K562 (cell line): ENCODE data around the gene PKDREJ. TPM values are rescaled to one million over a fixed set of nuclear protein-coding genes. Genes with fewer than 3 reads are reported as not detected.

Source experiments
- ATAC-seq: fragments of 200-7000 bp; cut with Tn5 transposase; 3 replicates; pipeline ENCODE4 v1.9.1; 2020; ENCODE audit warnings: moderate library complexity
- BruUV-seq: library from RNA; stranded (reverse); fragments of 400-500 nt; replicated peaks from 2 replicates; lab custom pipeline; 2021; lab: Mats Ljungman, UMichigan
- CTCF ChIA-PET: fragments of 300-600 bp; formaldehyde crosslinking; extraction: SDS; loops from one replicate; lab custom pipeline; 2021; ENCODE audit warnings: low intra/inter-chr PET ratio; lab: Yijun Ruan, JAX
- POLR2A ChIA-PET: fragments of 300-600, 350-650 bp; sonication (Branson Sonifier 250); formaldehyde crosslinking; extraction: SDS; loops from one replicate; lab custom pipeline; 2021; ENCODE audit warnings: antibody characterized with exemption, inconsistent platforms; lab: Yijun Ruan, JAX
- DNase-seq, 4 experiments: peaks; one replicate each; pipeline versions ENCODE4 v3.0.0 to v3.0.0-alpha.2; 2011 to 2018; ENCODE audit warnings: low spot score in 3 of 4, mixed read lengths in 3 of 4; ENCODE audit errors: extremely low read depth in 1 of 4
- FAIRE-seq: peaks from 2 replicates; lab custom pipeline; 2011; peaks lifted over from hg19 to GRCh38; lab: Jason Lieb, UNC
- H2AFZ ChIP-seq: 2 replicates; pipeline ENCODE4 v1.6.0; 2011; ENCODE audit warnings: low read depth, low read length, control low read depth, inconsistent platforms
- H3K27ac ChIP-seq: fragments of 200-600 bp; 3 replicates; pipeline ENCODE4 v1.8.0; 2011; ENCODE audit warnings: low read depth, mild to moderate bottlenecking, control low read depth, inconsistent platforms, low read length, moderate library complexity, mixed read lengths; ENCODE audit errors: extremely low read depth
- H3K27me3 ChIP-seq, 2 experiments: fragments of 300-600 bp in 1 of 2; 2 replicates in 1 of 2; 3 replicates in 1 of 2; pipeline versions ENCODE4 v1.6.0 to v1.8.0; 2011; ENCODE audit warnings: inconsistent platforms in 2 of 2, low read length in 2 of 2, mild to moderate bottlenecking in 1 of 2, mixed read lengths in 1 of 2, moderate library complexity in 1 of 2; ENCODE audit not compliant: control insufficient read depth in 2 of 2, insufficient read depth in 2 of 2
- H3K36me3 ChIP-seq: fragments of 300-600 bp; 3 replicates; pipeline ENCODE4 v1.8.0; 2011; ENCODE audit warnings: mild to moderate bottlenecking, low read length, inconsistent platforms; ENCODE audit not compliant: control insufficient read depth, insufficient read depth
- H3K4me1 ChIP-seq, 2 experiments: fragments of 200-600 bp in 1 of 2; replicated peaks in 1 of 2; 2 replicates in 1 of 2; 3 replicates in 1 of 2; pipeline versions ENCODE4 v1.5.1 to v1.8.0; 2011; ENCODE audit warnings: inconsistent platforms in 2 of 2, low read length in 2 of 2, mild to moderate bottlenecking in 1 of 2, mixed read lengths in 1 of 2, moderate library complexity in 1 of 2; ENCODE audit not compliant: control insufficient read depth in 2 of 2, insufficient read depth in 2 of 2
- H3K4me2 ChIP-seq: 2 replicates; pipeline ENCODE4 v1.6.1; 2011; ENCODE audit warnings: low read length, control low read depth, inconsistent platforms, mixed read lengths; ENCODE audit not compliant: insufficient read depth
- H3K4me3 ChIP-seq: fragments of 200-600 bp; sonication (generic), shearing (Covaris generic); 2 replicates; pipeline ENCODE4 v1.5.1; 2016; ENCODE audit warnings: control low read depth, inconsistent platforms
- H3K79me2 ChIP-seq: fragments of 200-600 bp; 3 replicates; pipeline ENCODE4 v1.8.0; 2011; ENCODE audit warnings: low read length, inconsistent platforms; ENCODE audit not compliant: control insufficient read depth, insufficient read depth
- H3K9ac ChIP-seq, 2 experiments: 2 replicates each; pipeline versions ENCODE4 v1.6.0 to v1.6.1; 2011; ENCODE audit warnings: low read depth in 2 of 2, low read length in 2 of 2, control low read depth in 1 of 2, inconsistent platforms in 1 of 2, mild to moderate bottlenecking in 1 of 2, mixed read lengths in 1 of 2; ENCODE audit not compliant: insufficient read depth in 1 of 2
- H3K9me1 ChIP-seq: one replicate; pipeline ENCODE4 v1.6.0; 2011; ENCODE audit warnings: inconsistent platforms, mild to moderate bottlenecking, low read length, moderate library complexity; ENCODE audit not compliant: control insufficient read depth, insufficient read depth
- H3K9me3 ChIP-seq: replicated peaks from 2 replicates; pipeline ENCODE4 v1.5.1; 2011; ENCODE audit warnings: low read depth, low read length, inconsistent platforms; ENCODE audit not compliant: control insufficient read depth, insufficient read depth
- H4K20me1 ChIP-seq: replicated peaks from 2 replicates; pipeline ENCODE4 v1.6.1; 2011; ENCODE audit warnings: low read length, inconsistent platforms, mixed read lengths; ENCODE audit not compliant: control insufficient read depth, insufficient read depth
- BACH1 ChIP-seq: fragments of 200-800 bp; sonication (Bioruptor generic); IDR thresholded peaks from 2 replicates; pipeline ENCODE4 v1.6.1; 2016; ENCODE audit warnings: missing genetic modification characterization, missing compliant biosample characterization
- GTF2E2 ChIP-seq: fragments of 200-800 bp; sonication (Bioruptor generic); IDR thresholded peaks from 2 replicates; pipeline ENCODE4 v1.6.1; 2016; ENCODE audit warnings: missing genetic modification characterization, missing compliant biosample characterization
- HMGXB4 ChIP-seq: sonication (generic); formaldehyde crosslinking; IDR thresholded peaks from 2 replicates; pipeline ENCODE4 v1.8.1; 2023; ENCODE audit warnings: mild to moderate bottlenecking, missing genetic modification reagents
- KAT2B ChIP-seq: IDR thresholded peaks from one replicate; pipeline ENCODE4 v1.6.1; 2012; ENCODE audit warnings: low read depth, mild to moderate bottlenecking, control low read depth, inconsistent platforms, low read length, moderate library complexity
- L3MBTL2 ChIP-seq: fragments of 450-650 bp; IDR thresholded peaks from 2 replicates; pipeline ENCODE4 v1.6.1; 2016; ENCODE audit warnings: mild to moderate bottlenecking, moderate library complexity
- TEAD4 ChIP-seq, 2 experiments: sonication (generic) in 1 of 2; formaldehyde crosslinking in 1 of 2; IDR thresholded peaks; 2 replicates each; pipeline versions ENCODE4 v1.6.1 to v1.8.0; 2012 to 2022; ENCODE audit warnings: borderline replicate concordance in 1 of 2, inconsistent platforms in 1 of 2, low read length in 1 of 2, mild to moderate bottlenecking in 1 of 2, missing genetic modification reagents in 1 of 2
- ZNF212 ChIP-seq: fragments of 450-650 bp; formaldehyde crosslinking; IDR thresholded peaks from 2 replicates; pipeline ENCODE4 v1.4.0; 2020; ENCODE audit warnings: mild to moderate bottlenecking
- WGBS: fragments of 100-300 bp; shearing (Covaris generic); methylation state at CpG from one replicate; pipeline ENCODE4 v1.1.6; 2016; ENCODE audit warnings: low coverage, mixed read lengths; ENCODE audit not compliant: insufficient coverage; ENCODE audit errors: missing lambda C conversion rate; 5-methylcytosine and 5-hydroxymethylcytosine counted together
- in situ Hi-C: fragments of 300-500 bp; cut with MboI; formaldehyde crosslinking; loops from 4 replicates; pipeline ENCODE4 v1.15.0; 2018; ENCODE audit warnings: inconsistent platforms, mixed read lengths
- intact Hi-C: fragments of 100-400 bp; cut with micrococcal nuclease; formaldehyde crosslinking; loops from 2 replicates; pipeline ENCODE4 v1.14.2; 2022
- polyA plus RNA-seq, 8 experiments: library from polyadenylated mRNA; depleted of rRNA in 4 of 8; stranded (reverse) in 5 of 8; unstranded in 3 of 8; fragments of >200 nt; fragmentation: Nextera tagmentation in 2 of 8; fragmentation: Illumina TruSeq in 1 of 8; extraction: Ambion mirVana in 2 of 8; extraction: Trizol in 1 of 8; gene quantifications; 2 replicates each; pipeline versions ENCODE4 v1.2.1 to v1.2.3, GENCODE V29; 2011 to 2014; ENCODE audit warnings: inconsistent platforms in 1 of 8, missing spikeins in 1 of 8
- total RNA-seq, 7 experiments: library from RNA; depleted of rRNA in 6 of 7; stranded (reverse); fragments of >200 nt in 6 of 7; fragmentation: Illumina TruSeq in 2 of 7; extraction: Trizol in 2 of 7; gene quantifications; 2 replicates each; pipeline versions ENCODE4 v1.2.1 to v1.2.3, GENCODE V29; 2011 to 2021; ENCODE audit warnings: low replicate concordance in 1 of 7

The PKDREJ gene
- total and polyA plus RNA-seq, 9 of the 15 experiments (the other 6 are each of a cell fraction or from before 2014, with no cell fraction given), result 0.03 TPM; not detected in 8

DNA sequence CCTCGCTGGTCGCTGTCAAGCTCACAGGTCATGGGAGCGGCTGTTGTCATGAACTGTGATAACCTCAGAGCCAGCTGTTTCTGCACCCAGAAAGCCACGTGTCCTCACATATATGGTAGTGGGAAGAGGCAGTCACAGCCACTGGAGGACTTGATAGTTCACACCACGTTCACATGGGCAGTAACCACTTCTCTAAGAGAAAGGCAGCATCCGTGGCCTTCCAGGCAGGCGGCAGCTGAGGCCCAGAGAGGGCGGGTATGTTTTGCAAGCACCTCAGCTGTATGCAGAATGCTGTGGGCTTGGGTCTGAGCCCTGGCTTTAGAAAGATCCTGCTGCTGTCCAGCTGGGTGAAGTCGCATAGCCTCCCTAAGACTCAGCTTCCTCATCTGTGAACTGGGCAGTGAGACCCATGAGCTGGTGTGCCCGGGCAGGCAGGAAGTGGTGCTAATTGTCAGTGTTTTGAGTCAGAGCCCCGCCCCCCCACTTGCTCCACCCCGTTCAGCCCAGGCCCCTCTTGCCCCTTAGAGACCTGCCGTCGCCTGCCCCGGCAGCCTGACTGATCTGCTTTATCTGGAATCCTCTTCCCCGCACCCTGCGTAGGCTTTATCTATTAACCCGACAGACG, 18.0 kb upstream of the PKDREJ start:
- no peak overlapping the region for H2AFZ ChIP-seq
- in situ Hi-C loops, result no loop called here
- H3K4me2 ChIP-seq, result no peak overlapping the region
- no peak overlapping the region for H3K27ac ChIP-seq
- no peaks in the 10 kb centered on the region for H3K27me3 ChIP-seq
- intact Hi-C loops, result no loop called here
- H3K9ac ChIP-seq, result no peak overlapping the region
- H4K20me1 ChIP-seq, result no peaks in the 10 kb centered on the region
- 84% methylated on average over 13 of the region's 19 CpGs for WGBS
- H3K4me3 ChIP-seq, result no peak overlapping the region
- H3K9me1 ChIP-seq, result no peaks in the 10 kb centered on the region
- no TSS peak for BruUV-seq
- ATAC-seq, result no peak
- no peaks in the 10 kb centered on the region for H3K79me2 ChIP-seq
- ChIA-PET CTCF (no interaction called here), POLR2A (interaction anchor here (0.6 to 4.3 kb wide), 3 partner anchors 12 to 30 kb away, joined by 3 to 28 read pairs (median 3); partner anchors contain the start of gene TTC38)
- FAIRE-seq, result no peak
- TF ChIP-seq ZNF212 (CRISPR knock-in tag) (no peak), TEAD4 (IDR thresholded peaks at IDR 0.05; ENCODE audit: low read length) (no peak), TEAD4 (CRISPR knock-in tag; IDR thresholded peaks at IDR 0.05; ENCODE audit: borderline replicate concordance) (no peak), KAT2B (no peak), HMGXB4 (CRISPR knock-in tag) (no peak), GTF2E2 (no peak), BACH1 (no peak), L3MBTL2 (no peak)
- DNase-seq, result no peak
- H3K4me1 ChIP-seq, result no peaks in the 10 kb centered on the region; a peak in 1 of 5 replicates
- no peaks in the 10 kb centered on the region for H3K9me3 ChIP-seq
- peaks cover 78% of the 10 kb centered on the region for H3K36me3 ChIP-seq
